ENCODE data around the gene NDE1. TPM values are rescaled to one million over a fixed set of nuclear protein-coding genes. Genes with fewer than 3 reads are reported as not detected.

Gene NDE1
- total and polyA plus RNA-seq, 2 of the 4 experiments (the other 2 are of a cell fraction): 22.7 to 29.2 TPM

- Histone ChIP-seq H3K18ac (ENCODE audit: low read depth, low read length) (peak overlapping the region; percentile 28; the same call in 1 of the 2 replicates), H3K4me2 (ENCODE audit: low read depth, low read length) (peak overlapping the region; percentile 5; the same call in 1 of the 2 replicates), H4K91ac (ENCODE audit: insufficient read depth, low read depth, low read length) (peak overlapping the region; percentile 42; the same call in 1 of the 2 replicates), H4K20me1 (ENCODE audit: insufficient read depth, low read length) (peaks cover 3% of the 10 kb centered on the region; the same call in 1 of the 2 replicates), H2AK5ac (ENCODE audit: low read depth, low read length) (peak overlapping the region; percentile 41; the same call in 1 of the 2 replicates), H3K79me1 (ENCODE audit: low read depth in 1 of 2, low read length in 2 of 2) (peaks cover 4 to 21% of the 10 kb centered on the region in 2 experiments; a peak in 3 of 4 replicates), H2BK15ac (ENCODE audit: low read depth, low read length) (no peak overlapping the region), H3K27ac (ENCODE audit: insufficient read depth, low read length) (no peak overlapping the region; the same call in 1 of the 2 replicates), H3K4ac (ENCODE audit: low read depth, low read length) (peak overlapping the region; percentile 63; the same call in 1 of the 2 replicates), H2BK20ac (ENCODE audit: low read depth, low read length) (peak overlapping the region; percentile 33; the same call in 1 of the 2 replicates), H3K36me3 (ENCODE audit: control insufficient read depth, insufficient read depth, low read length) (peaks cover 3% of the 10 kb centered on the region; the same call in 1 of the 2 replicates), H4K8ac (ENCODE audit: low read depth in 2 of 2, low read length in 2 of 2) (peak overlapping the region in 1 of 2 experiments; percentile 73; a peak in 1 of 4 replicates), H3K27me3 (ENCODE audit: control insufficient read depth, insufficient read depth, low read length) (no peaks in the 10 kb centered on the region), H3K9ac (ENCODE audit: low read depth, low read length) (no peak overlapping the region), H3K4me3 (ENCODE audit: insufficient read depth, low read depth, low read length) (no peak overlapping the region), H3K4me1 (ENCODE audit: control insufficient read depth, insufficient read depth, low read length) (peaks cover 6% of the 10 kb centered on the region), H2BK5ac (ENCODE audit: low read depth, low read length, poor library complexity, severe bottlenecking) (peak overlapping the region; percentile 28), H2AFZ (replicated peaks; ENCODE audit: low read length, poor library complexity) (peak overlapping the region; percentile 80), H3K56ac (ENCODE audit: extremely low read depth, insufficient read depth, low read length) (no peak overlapping the region), H3K14ac (replicated peaks; ENCODE audit: low read depth, low read length) (peak overlapping the region; percentile 60; the same call in 1 of the 2 replicates), H3K9me3 (ENCODE audit: control insufficient read depth, insufficient read depth, low read length) (no peaks in the 10 kb centered on the region), H3K9me1 (ENCODE audit: insufficient read depth, low read length) (peaks cover 12% of the 10 kb centered on the region), H3K23ac (ENCODE audit: low read depth, low read length) (no peak overlapping the region; the same call in 1 of the 2 replicates), H2AK9ac (replicated peaks; ENCODE audit: low read depth, low read length, poor library complexity) (peak overlapping the region; percentile 42), H4K5ac (ENCODE audit: low read depth, low read length) (no peak overlapping the region), H2BK120ac (ENCODE audit: low read depth, low read length) (peak overlapping the region; percentile 29)
- CTCF ChIA-PET: no interaction called here
- no TSS peak for BruUV-seq (replicated peaks)
- POLR2A ChIA-PET (ENCODE audit: unreplicated experiment): no interaction called here
- intact Hi-C loops (cut with micrococcal nuclease) (loop anchor here (10.0 kb wide), 2 partner anchors 283 to 487 kb away; no protein-coding TSS in a partner anchor), in situ Hi-C loops (cut with MboI; ENCODE audit: low sequenced_read_pairs) (no loop called here), dilution Hi-C loops (cut with HindIII; ENCODE audit: low sequenced_read_pairs, unreplicated experiment) (no loop called here)
- ATAC-seq (ENCODE audit: low read depth): peak; percentile 70
- WGBS, 2 experiments (ENCODE audit: extremely low coverage in 2 of 2, insufficient read length in 1 of 2): 7% methylated on average over 6 of the region's 12 CpGs; no CpG with 5 or more reads in 1 of the 2 experiments
- DNase-seq: peak; percentile 89
- no peak for TF ChIP-seq RAD21 (IDR thresholded peaks at IDR 0.05; ENCODE audit: low read length)
- TF ChIP-seq SMC3 (IDR thresholded peaks at IDR 0.05; ENCODE audit: low read depth, low read length): no peak
- peak; percentile 51; the same call in 1 of the 2 replicates for TF ChIP-seq FOS (IDR thresholded peaks at IDR 0.05; ENCODE audit: low read depth, low read length)
- no peak for TF ChIP-seq CEBPB (IDR thresholded peaks at IDR 0.05; ENCODE audit: low read depth, low read length)
- peak; percentile 68; the same call in 1 of the 2 replicates for TF ChIP-seq NFE2L2 (IDR thresholded peaks at IDR 0.05; ENCODE audit: low read depth, low read length)
- TF ChIP-seq MAZ (IDR thresholded peaks at IDR 0.05; ENCODE audit: borderline replicate concordance, low read depth, low read length): no peak
- TF ChIP-seq MXI1 (IDR thresholded peaks at IDR 0.05; ENCODE audit: borderline replicate concordance, low read depth, low read length): peak; percentile 88
- no peak for TF ChIP-seq ELK1 (IDR thresholded peaks at IDR 0.05; ENCODE audit: borderline replicate concordance, low read depth, low read length)
- TF ChIP-seq MAFK (IDR thresholded peaks at IDR 0.05; ENCODE audit: low read depth, low read length): peak; percentile 46; the same call in 1 of the 2 replicates
- no peak for TF ChIP-seq POLR2A (IDR thresholded peaks at IDR 0.05; ENCODE audit: low read depth, low read length)
- TF ChIP-seq BHLHE40 (IDR thresholded peaks at IDR 0.05; ENCODE audit: low read depth, low read length): peak; percentile 97
- TF ChIP-seq RFX5 (IDR thresholded peaks at IDR 0.05; ENCODE audit: low read depth, low read length): no peak
- TF ChIP-seq USF2 (IDR thresholded peaks at IDR 0.05; ENCODE audit: low read depth, low read length): peak; percentile 82
- TF ChIP-seq CHD1 (IDR thresholded peaks at IDR 0.05; ENCODE audit: low read depth, low read length): no peak
- TF ChIP-seq RCOR1 (IDR thresholded peaks at IDR 0.05; ENCODE audit: insufficient replicate concordance, low read length): no peak
These were observed 58.1 kb downstream of the NDE1 start for GRCh38 chr16:15708096-15708495.

Data from IMR-90 (cell line).